ENCODE results near the gene PXDC1. TPM values are rescaled to one million over a fixed set of nuclear protein-coding genes. Genes with fewer than 3 reads are reported as not detected.

Gene PXDC1
- total and polyA plus RNA-seq, 2 experiments from 2014 or later = 1.2 to 1.8 TPM

DNA sequence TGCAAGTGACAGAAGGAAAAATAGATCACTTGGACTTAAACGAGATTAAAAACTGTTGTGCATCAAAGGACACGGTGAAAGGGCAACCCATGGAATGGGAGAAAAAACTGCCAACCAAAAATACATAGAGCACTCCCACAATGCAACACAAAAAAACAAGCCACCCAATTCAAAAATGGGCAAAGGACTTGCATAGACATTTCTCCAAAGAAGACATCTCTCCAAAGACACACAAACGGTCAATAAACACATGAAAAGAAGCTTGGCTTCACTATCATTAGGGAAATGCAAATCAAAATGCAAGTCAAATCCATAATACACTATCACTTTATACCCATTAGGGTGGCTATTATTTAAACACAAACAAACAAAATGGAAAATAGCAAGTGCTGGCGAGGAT lies 45.0 kb downstream of the PXDC1 start (continued):
- TF ChIP-seq, protein P1, sequence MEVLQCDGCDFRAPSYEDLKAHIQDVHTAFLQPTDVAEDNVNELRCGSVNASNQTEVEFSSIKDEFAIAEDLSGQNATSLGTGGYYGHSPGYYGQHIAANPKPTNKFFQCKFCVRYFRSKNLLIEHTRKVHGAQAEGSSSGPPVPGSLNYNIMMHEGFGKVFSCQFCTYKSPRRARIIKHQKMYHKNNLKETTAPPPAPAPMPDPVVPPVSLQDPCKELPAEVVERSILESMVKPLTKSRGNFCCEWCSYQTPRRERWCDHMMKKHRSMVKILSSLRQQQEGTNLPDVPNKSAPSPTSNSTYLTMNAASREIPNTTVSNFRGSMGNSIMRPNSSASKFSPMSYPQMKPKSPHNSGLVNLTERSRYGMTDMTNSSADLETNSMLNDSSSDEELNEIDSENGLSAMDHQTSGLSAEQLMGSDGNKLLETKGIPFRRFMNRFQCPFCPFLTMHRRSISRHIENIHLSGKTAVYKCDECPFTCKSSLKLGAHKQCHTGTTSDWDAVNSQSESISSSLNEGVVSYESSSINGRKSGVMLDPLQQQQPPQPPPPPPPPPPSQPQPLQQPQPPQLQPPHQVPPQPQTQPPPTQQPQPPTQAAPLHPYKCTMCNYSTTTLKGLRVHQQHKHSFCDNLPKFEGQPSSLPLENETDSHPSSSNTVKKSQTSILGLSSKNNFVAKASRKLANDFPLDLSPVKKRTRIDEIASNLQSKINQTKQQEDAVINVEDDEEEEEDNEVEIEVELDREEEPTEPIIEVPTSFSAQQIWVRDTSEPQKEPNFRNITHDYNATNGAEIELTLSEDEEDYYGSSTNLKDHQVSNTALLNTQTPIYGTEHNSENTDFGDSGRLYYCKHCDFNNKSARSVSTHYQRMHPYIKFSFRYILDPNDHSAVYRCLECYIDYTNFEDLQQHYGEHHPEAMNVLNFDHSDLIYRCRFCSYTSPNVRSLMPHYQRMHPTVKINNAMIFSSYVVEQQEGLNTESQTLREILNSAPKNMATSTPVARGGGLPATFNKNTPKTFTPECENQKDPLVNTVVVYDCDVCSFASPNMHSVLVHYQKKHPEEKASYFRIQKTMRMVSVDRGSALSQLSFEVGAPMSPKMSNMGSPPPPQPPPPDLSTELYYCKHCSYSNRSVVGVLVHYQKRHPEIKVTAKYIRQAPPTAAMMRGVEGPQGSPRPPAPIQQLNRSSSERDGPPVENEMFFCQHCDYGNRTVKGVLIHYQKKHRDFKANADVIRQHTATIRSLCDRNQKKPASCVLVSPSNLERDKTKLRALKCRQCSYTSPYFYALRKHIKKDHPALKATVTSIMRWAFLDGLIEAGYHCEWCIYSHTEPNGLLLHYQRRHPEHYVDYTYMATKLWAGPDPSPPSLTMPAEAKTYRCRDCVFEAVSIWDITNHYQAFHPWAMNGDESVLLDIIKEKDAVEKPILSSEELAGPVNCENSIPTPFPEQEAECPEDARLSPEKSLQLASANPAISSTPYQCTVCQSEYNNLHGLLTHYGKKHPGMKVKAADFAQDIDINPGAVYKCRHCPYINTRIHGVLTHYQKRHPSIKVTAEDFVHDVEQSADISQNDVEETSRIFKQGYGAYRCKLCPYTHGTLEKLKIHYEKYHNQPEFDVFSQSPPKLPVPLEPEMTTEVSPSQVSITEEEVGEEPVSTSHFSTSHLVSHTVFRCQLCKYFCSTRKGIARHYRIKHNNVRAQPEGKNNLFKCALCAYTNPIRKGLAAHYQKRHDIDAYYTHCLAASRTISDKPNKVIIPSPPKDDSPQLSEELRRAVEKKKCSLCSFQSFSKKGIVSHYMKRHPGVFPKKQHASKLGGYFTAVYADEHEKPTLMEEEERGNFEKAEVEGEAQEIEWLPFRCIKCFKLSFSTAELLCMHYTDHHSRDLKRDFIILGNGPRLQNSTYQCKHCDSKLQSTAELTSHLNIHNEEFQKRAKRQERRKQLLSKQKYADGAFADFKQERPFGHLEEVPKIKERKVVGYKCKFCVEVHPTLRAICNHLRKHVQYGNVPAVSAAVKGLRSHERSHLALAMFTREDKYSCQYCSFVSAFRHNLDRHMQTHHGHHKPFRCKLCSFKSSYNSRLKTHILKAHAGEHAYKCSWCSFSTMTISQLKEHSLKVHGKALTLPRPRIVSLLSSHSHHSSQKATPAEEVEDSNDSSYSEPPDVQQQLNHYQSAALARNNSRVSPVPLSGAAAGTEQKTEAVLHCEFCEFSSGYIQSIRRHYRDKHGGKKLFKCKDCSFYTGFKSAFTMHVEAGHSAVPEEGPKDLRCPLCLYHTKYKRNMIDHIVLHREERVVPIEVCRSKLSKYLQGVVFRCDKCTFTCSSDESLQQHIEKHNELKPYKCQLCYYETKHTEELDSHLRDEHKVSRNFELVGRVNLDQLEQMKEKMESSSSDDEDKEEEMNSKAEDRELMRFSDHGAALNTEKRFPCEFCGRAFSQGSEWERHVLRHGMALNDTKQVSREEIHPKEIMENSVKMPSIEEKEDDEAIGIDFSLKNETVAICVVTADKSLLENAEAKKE (CRISPR knock-in tag; IDR thresholded peaks at IDR 0.05) = no peak
- TF ChIP-seq EZH2phosphoT487 (IDR thresholded peaks at IDR 0.05; ENCODE audit: unreplicated experiment) (no peak), POLR2AphosphoS5 (IDR thresholded peaks at IDR 0.05; ENCODE audit: low read depth) (no peak)

DNA sequence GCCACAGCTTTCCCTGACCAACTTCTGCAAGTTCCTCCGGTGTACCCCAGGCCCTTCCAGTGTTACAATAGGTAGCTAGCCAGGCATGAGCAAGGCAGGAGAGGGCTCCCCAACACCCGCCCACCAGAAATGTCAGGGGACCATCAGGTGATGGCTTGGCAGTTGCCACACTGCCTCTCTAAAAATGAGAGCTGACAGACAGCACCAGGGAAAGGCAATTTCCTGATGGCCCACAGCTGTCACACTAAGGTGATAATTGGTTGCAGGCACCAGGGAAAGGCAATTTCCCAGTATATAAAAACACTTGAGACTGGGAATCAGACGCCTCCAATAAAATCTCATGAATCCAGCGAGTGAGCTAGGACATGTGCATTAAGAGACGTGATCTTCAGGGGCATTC lies 49.9 kb downstream of the PXDC1 start:
- no peaks in the 10 kb centered on the region for H3F3A ChIP-seq (replicated peaks; ENCODE audit: low read depth)
- DNase-seq (ENCODE audit: low spot score) (no peak), ATAC-seq (no peak)
- no peak overlapping the region for H2AFZ ChIP-seq
- H3K27me3 ChIP-seq (ENCODE audit: insufficient read depth) = no peaks in the 10 kb centered on the region
- no peak overlapping the region for H3K4me2 ChIP-seq
- H3K9me2 ChIP-seq (ENCODE audit: insufficient read depth) = peaks cover 12% of the 10 kb centered on the region; the same call in 1 of the 2 replicates
- Mint-ChIP-seq H3K4me1 (peaks cover 4% of the 10 kb centered on the region; the same call in 2 of the 3 replicates), H3K36me3 (ENCODE audit: low read depth) (peaks cover 17% of the 10 kb centered on the region), H3K4me3 (no peak overlapping the region), H3K27me3 (ENCODE audit: insufficient read depth, low read depth, poor library complexity) (no peaks in the 10 kb centered on the region), H3K27ac (no peak overlapping the region), H3K9me3 (peaks cover 36% of the 10 kb centered on the region)
- no peak overlapping the region for H3K4me3 ChIP-seq
- H3K27ac ChIP-seq (ENCODE audit: low read depth) = no peak overlapping the region
- no peaks in the 10 kb centered on the region for H3K4me1 ChIP-seq (ENCODE audit: insufficient read depth)
- peaks cover 4% of the 10 kb centered on the region; the same call in 1 of the 2 replicates for H3K36me3 ChIP-seq (ENCODE audit: insufficient read depth)
- no peaks in the 10 kb centered on the region for H4K20me1 ChIP-seq (replicated peaks; ENCODE audit: insufficient read depth)
- no peaks in the 10 kb centered on the region for H3K79me2 ChIP-seq (replicated peaks; ENCODE audit: insufficient read depth)
- no peak for TF ChIP-seq ETS1 (IDR thresholded peaks at IDR 0.05)
- TF ChIP-seq, protein P1 (CRISPR knock-in tag; IDR thresholded peaks at IDR 0.05) = no peak
- TF ChIP-seq, protein P2, sequence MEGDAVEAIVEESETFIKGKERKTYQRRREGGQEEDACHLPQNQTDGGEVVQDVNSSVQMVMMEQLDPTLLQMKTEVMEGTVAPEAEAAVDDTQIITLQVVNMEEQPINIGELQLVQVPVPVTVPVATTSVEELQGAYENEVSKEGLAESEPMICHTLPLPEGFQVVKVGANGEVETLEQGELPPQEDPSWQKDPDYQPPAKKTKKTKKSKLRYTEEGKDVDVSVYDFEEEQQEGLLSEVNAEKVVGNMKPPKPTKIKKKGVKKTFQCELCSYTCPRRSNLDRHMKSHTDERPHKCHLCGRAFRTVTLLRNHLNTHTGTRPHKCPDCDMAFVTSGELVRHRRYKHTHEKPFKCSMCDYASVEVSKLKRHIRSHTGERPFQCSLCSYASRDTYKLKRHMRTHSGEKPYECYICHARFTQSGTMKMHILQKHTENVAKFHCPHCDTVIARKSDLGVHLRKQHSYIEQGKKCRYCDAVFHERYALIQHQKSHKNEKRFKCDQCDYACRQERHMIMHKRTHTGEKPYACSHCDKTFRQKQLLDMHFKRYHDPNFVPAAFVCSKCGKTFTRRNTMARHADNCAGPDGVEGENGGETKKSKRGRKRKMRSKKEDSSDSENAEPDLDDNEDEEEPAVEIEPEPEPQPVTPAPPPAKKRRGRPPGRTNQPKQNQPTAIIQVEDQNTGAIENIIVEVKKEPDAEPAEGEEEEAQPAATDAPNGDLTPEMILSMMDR (conservative IDR thresholded peaks at IDR 0.05; ENCODE audit: low read depth in 2 of 2) = no peak
